ENCODE results near the gene HRCT1. TPM values are rescaled to one million over a fixed set of nuclear protein-coding genes. Genes with fewer than 3 reads are reported as not detected.

HRCT1 gene
- total and polyA plus RNA-seq, 2 of the 4 experiments (the other 2 are of a cell fraction): 1.1 to 3.9 TPM

- peak overlapping the region; percentile 96 for H3K14ac ChIP-seq (replicated peaks; ENCODE audit: low read depth, low read length)
- ChIA-PET CTCF (interaction anchor here (1.4 kb wide), 1 partner anchor 30 kb away, joined by 3 read pairs; no protein-coding TSS in a partner anchor), POLR2A (ENCODE audit: unreplicated experiment) (no interaction called here)
- peak overlapping the region; percentile 100 for H2BK20ac ChIP-seq (ENCODE audit: low read depth, low read length)
- peak overlapping the region; percentile 91 for H3K27ac ChIP-seq (ENCODE audit: insufficient read depth, low read length)
- intact Hi-C loops (cut with micrococcal nuclease): no loop called here
- H4K5ac ChIP-seq (ENCODE audit: low read depth, low read length): peak overlapping the region; percentile 99
- peak overlapping the region; percentile 94 for H3K23ac ChIP-seq (ENCODE audit: low read depth, low read length)
- H3K79me1 ChIP-seq (ENCODE audit: low read depth in 1 of 2, low read length in 2 of 2): peaks cover 0 to 4% of the 10 kb centered on the region in 2 experiments; a peak in 1 of 4 replicates
- ATAC-seq (ENCODE audit: low read depth) (peak; percentile 61), DNase-seq (peak; percentile 78)
- H3K9me3 ChIP-seq (ENCODE audit: control insufficient read depth, insufficient read depth, low read length): no peaks in the 10 kb centered on the region
- peak overlapping the region; percentile 100 for H2BK5ac ChIP-seq (ENCODE audit: low read depth, low read length, poor library complexity, severe bottlenecking)
- H3K4me3 ChIP-seq (ENCODE audit: insufficient read depth, low read depth, low read length): no peak overlapping the region
- peak overlapping the region; percentile 99 for H3K18ac ChIP-seq (ENCODE audit: low read depth, low read length)
- peak overlapping the region; percentile 99 for H2BK120ac ChIP-seq (ENCODE audit: low read depth, low read length)
- dilution Hi-C loops (cut with HindIII; ENCODE audit: low sequenced_read_pairs, unreplicated experiment): no loop called here
- no TSS peak for BruUV-seq (replicated peaks)
- TF ChIP-seq FOS (IDR thresholded peaks at IDR 0.05; ENCODE audit: low read depth, low read length) (no peak), CEBPB (IDR thresholded peaks at IDR 0.05; ENCODE audit: low read depth, low read length) (peak; percentile 44; the same call in 1 of the 2 replicates), USF2 (IDR thresholded peaks at IDR 0.05; ENCODE audit: low read depth, low read length) (peak; percentile 78; the same call in 1 of the 2 replicates), NFE2L2 (IDR thresholded peaks at IDR 0.05; ENCODE audit: low read depth, low read length) (no peak), RFX5 (IDR thresholded peaks at IDR 0.05; ENCODE audit: low read depth, low read length) (no peak), BHLHE40 (IDR thresholded peaks at IDR 0.05; ENCODE audit: low read depth, low read length) (peak; percentile 29; the same call in 1 of the 2 replicates)
- H3K4me1 ChIP-seq (ENCODE audit: control insufficient read depth, insufficient read depth, low read length): peaks cover 17% of the 10 kb centered on the region
- H2AK9ac ChIP-seq (replicated peaks; ENCODE audit: low read depth, low read length, poor library complexity): peak overlapping the region; percentile 28
- in situ Hi-C loops (cut with MboI; ENCODE audit: low sequenced_read_pairs): no loop called here
- peak overlapping the region; percentile 100 for H4K91ac ChIP-seq (ENCODE audit: insufficient read depth, low read depth, low read length)
- H2AFZ ChIP-seq (replicated peaks; ENCODE audit: low read length, poor library complexity): peak overlapping the region; percentile 52
- no peaks in the 10 kb centered on the region for H4K20me1 ChIP-seq (ENCODE audit: insufficient read depth, low read length)
- no CpG with 5 or more reads among the region's 2 CpGs for WGBS, 2 experiments (ENCODE audit: extremely low coverage in 2 of 2, insufficient read length in 1 of 2)
- peak overlapping the region; percentile 80 to 96 for H4K8ac ChIP-seq (ENCODE audit: low read depth in 2 of 2, low read length in 2 of 2)
- peak overlapping the region; percentile 97 for H3K4ac ChIP-seq (ENCODE audit: low read depth, low read length)
- H2AK5ac ChIP-seq (ENCODE audit: low read depth, low read length): peak overlapping the region; percentile 98
- no peaks in the 10 kb centered on the region for H3K36me3 ChIP-seq (ENCODE audit: control insufficient read depth, insufficient read depth, low read length)
- H3K9me1 ChIP-seq (ENCODE audit: insufficient read depth, low read length): peaks cover 12% of the 10 kb centered on the region; the same call in 1 of the 2 replicates
- no peaks in the 10 kb centered on the region for H3K27me3 ChIP-seq (ENCODE audit: control insufficient read depth, insufficient read depth, low read length)
- H3K4me2 ChIP-seq (ENCODE audit: low read depth, low read length): peak overlapping the region; percentile 30; the same call in 1 of the 2 replicates
- H3K56ac ChIP-seq (ENCODE audit: extremely low read depth, insufficient read depth, low read length): peak overlapping the region; percentile 76
- peak overlapping the region; percentile 98 for H2BK15ac ChIP-seq (ENCODE audit: low read depth, low read length)
- no peak overlapping the region for H3K9ac ChIP-seq (ENCODE audit: low read depth, low read length)
Measured at GRCh38 chr9:35937227-35937626, 31.2 kb downstream of the HRCT1 start.

Measured in IMR-90 (cell line).